Nephron progenitor cell (in vitro differentiated cells): ENCODE results near the gene PFKL.

Experiments used
- DNase-seq: peaks from one replicate; pipeline ENCODE4 v3.0.0; 2021
- H3K27ac Mint-ChIP-seq: 2 replicates; pipeline ENCODE4 v1.8.0; 2021; ENCODE audit warnings: mild to moderate bottlenecking, moderate library complexity, mixed read lengths
- H3K27me3 Mint-ChIP-seq: 2 replicates; pipeline ENCODE4 v1.8.0; 2021; ENCODE audit warnings: mild to moderate bottlenecking, low read depth, mixed read lengths; ENCODE audit not compliant: poor library complexity
- H3K36me3 Mint-ChIP-seq: 2 replicates; pipeline ENCODE4 v1.8.0; 2021; ENCODE audit warnings: low read depth, mixed read lengths
- H3K4me1 Mint-ChIP-seq: 2 replicates; pipeline ENCODE4 v1.8.0; 2021; ENCODE audit warnings: mixed read lengths
- H3K4me3 Mint-ChIP-seq: 2 replicates; pipeline ENCODE4 v1.8.0; 2021; ENCODE audit warnings: mild to moderate bottlenecking, moderate library complexity, mixed read lengths
- H3K9me3 Mint-ChIP-seq: 2 replicates; pipeline ENCODE4 v1.8.0; 2021; ENCODE audit warnings: mild to moderate bottlenecking, moderate library complexity, mixed read lengths
- CTCF ChIP-seq: fragments of 200-600 bp; sonication (generic); IDR thresholded peaks from 2 replicates; pipeline ENCODE4 v1.5.0; 2021; ENCODE audit warnings: antibody characterized with exemption

PFKL gene

GRCh38 chr21:44286716-44287632 lies 12.9 kb upstream of the PFKL start:
- Mint-ChIP-seq H3K27me3 (peaks cover 64% of the 10 kb centered on the region), H3K9me3 (no peaks in the 10 kb centered on the region), H3K27ac (no peak overlapping the region), H3K36me3 (no peaks in the 10 kb centered on the region), H3K4me3 (no peak overlapping the region), H3K4me1 (peaks cover 20% of the 10 kb centered on the region)
- DNase-seq = no peak
- no peak for TF ChIP-seq CTCF

- Mint-ChIP-seq H3K27ac (no peak overlapping the region), H3K4me3 (no peak overlapping the region), H3K36me3 (no peaks in the 10 kb centered on the region), H3K9me3 (no peaks in the 10 kb centered on the region), H3K27me3 (peaks cover 54% of the 10 kb centered on the region), H3K4me1 (peaks cover 11% of the 10 kb centered on the region)
- DNase-seq = no peak
- TF ChIP-seq CTCF = no peak
Observed at GRCh38 chr21:44288251-44289110, 11.4 kb upstream of the PFKL start.

GRCh38 chr21:44289381-44290010 lies 10.4 kb upstream of the PFKL start:
- H3K9me3 Mint-ChIP-seq = no peaks in the 10 kb centered on the region
- no peak for TF ChIP-seq CTCF
- no peak overlapping the region for H3K27ac Mint-ChIP-seq
- H3K4me1 Mint-ChIP-seq = peaks cover 6% of the 10 kb centered on the region
- H3K36me3 Mint-ChIP-seq = no peaks in the 10 kb centered on the region
- peaks cover 45% of the 10 kb centered on the region for H3K27me3 Mint-ChIP-seq
- no peak for DNase-seq
- H3K4me3 Mint-ChIP-seq = no peak overlapping the region

GRCh38 chr21:44290327-44291077 lies 9.4 kb upstream of the PFKL start:
- peaks cover 39% of the 10 kb centered on the region for H3K27me3 Mint-ChIP-seq
- H3K4me3 Mint-ChIP-seq = no peak overlapping the region
- H3K27ac Mint-ChIP-seq = no peak overlapping the region
- no peaks in the 10 kb centered on the region for H3K36me3 Mint-ChIP-seq
- no peaks in the 10 kb centered on the region for H3K9me3 Mint-ChIP-seq
- TF ChIP-seq CTCF = no peak
- no peak for DNase-seq
- H3K4me1 Mint-ChIP-seq = peaks cover 10% of the 10 kb centered on the region

GRCh38 chr21:44291078-44291935 lies 8.5 kb upstream of the PFKL start:
- no peak for DNase-seq
- peaks cover 11% of the 10 kb centered on the region for H3K4me1 Mint-ChIP-seq
- no peak for TF ChIP-seq CTCF
- no peak overlapping the region for H3K4me3 Mint-ChIP-seq
- H3K27me3 Mint-ChIP-seq = peaks cover 34% of the 10 kb centered on the region
- no peaks in the 10 kb centered on the region for H3K36me3 Mint-ChIP-seq
- H3K9me3 Mint-ChIP-seq = no peaks in the 10 kb centered on the region
- H3K27ac Mint-ChIP-seq = no peak overlapping the region
